SU-DHL-6 (cell line): Measurements from ENCODE around the gene IL12RB2.
"Not testable (repeated sequence)": the region's sequence is repeated elsewhere in the genome, so short reads cannot be mapped to it uniquely, and the experiment has no call there.

ENCODE experiments used
- H2AFZ ChIP-seq: fragments of 200-600 bp; sonication (generic); 2 replicates; pipeline ENCODE4 v1.6.1; 2014; ENCODE audit warnings: low read depth, mild to moderate bottlenecking, moderate library complexity, mixed read lengths, antibody characterized with exemption, low read length; ENCODE audit not compliant: severe bottlenecking
- H3F3A ChIP-seq: fragments of 200-600 bp; shearing (Covaris generic); 2 replicates; pipeline ENCODE4 v1.6.0; 2016; ENCODE audit warnings: antibody characterized with exemption, mild to moderate bottlenecking; ENCODE audit not compliant: insufficient read depth
- H3K27ac ChIP-seq: fragments of 200-600 bp; sonication (generic); 2 replicates; pipeline ENCODE4 v1.5.1; 2016; ENCODE audit warnings: low read depth, mild to moderate bottlenecking, low read length, moderate library complexity, mixed read lengths
- H3K27me3 ChIP-seq: fragments of 200-600 bp; sonication (generic), shearing (Covaris generic); 2 replicates; pipeline ENCODE4 v1.6.0; 2014; ENCODE audit warnings: mild to moderate bottlenecking, low read length
- H3K36me3 ChIP-seq: fragments of 200-600 bp; sonication (generic); 2 replicates; pipeline ENCODE4 v1.6.1; 2014; ENCODE audit warnings: mild to moderate bottlenecking, low read length, mixed read lengths
- H3K4me2 ChIP-seq: fragments of 300-600, 200-600 bp; shearing (Covaris generic), sonication (generic); 2 replicates; pipeline ENCODE4 v1.6.0; 2014; ENCODE audit warnings: low read length, low read depth, mild to moderate bottlenecking; ENCODE audit not compliant: poor library complexity, severe bottlenecking
- H3K4me3 ChIP-seq: fragments of 200-600 bp; sonication (generic); 2 replicates; pipeline ENCODE4 v1.5.1; 2014; ENCODE audit warnings: antibody characterized with exemption, low read length, mild to moderate bottlenecking, mixed read lengths; ENCODE audit not compliant: insufficient read depth, poor library complexity, severe bottlenecking
- H3K79me2 ChIP-seq: fragments of 200-600 bp; sonication (generic); 2 replicates; pipeline ENCODE4 v1.6.1; 2014; ENCODE audit warnings: mild to moderate bottlenecking, low read length, moderate library complexity; ENCODE audit not compliant: insufficient read depth
- H3K9ac ChIP-seq: fragments of 200-600 bp; sonication (generic); 2 replicates; pipeline ENCODE4 v1.7.0; 2014; ENCODE audit warnings: mild to moderate bottlenecking, low read length
- H3K9me2 ChIP-seq: fragments of 200-600 bp; sonication (generic); replicated peaks from 2 replicates; pipeline ENCODE4 v1.6.1; 2014; ENCODE audit warnings: low read length; ENCODE audit not compliant: insufficient read depth
- H3K9me3 ChIP-seq: fragments of 200-600 bp; sonication (generic); 2 replicates; pipeline ENCODE4 v1.6.1; 2014; ENCODE audit warnings: low read length, mixed read lengths; ENCODE audit not compliant: insufficient read depth
- H4K20me1 ChIP-seq: fragments of 200-600 bp; sonication (generic); 2 replicates; pipeline ENCODE4 v1.6.1; 2014; ENCODE audit warnings: low read depth, mild to moderate bottlenecking, antibody characterized with exemption, low read length, moderate library complexity, mixed read lengths
- CTCF ChIP-seq: fragments of 200-600 bp; sonication (generic); IDR thresholded peaks from one replicate; pipeline ENCODE4 v1.5.1; 2017; ENCODE audit warnings: antibody characterized with exemption, mild to moderate bottlenecking, low read length, moderate library complexity; ENCODE audit not compliant: insufficient read depth, poor library complexity, severe bottlenecking
- EZH2phosphoT487 ChIP-seq: fragments of 200-600 bp; sonication (generic), shearing (Covaris generic); conservative IDR thresholded peaks from 2 replicates; pipeline ENCODE4 v1.6.1; 2018; ENCODE audit warnings: mild to moderate bottlenecking, antibody characterized with exemption, low read length, moderate library complexity, mixed read lengths

IL12RB2 gene

GRCh38 chr1:67408148-67408547, 100.5 kb downstream of the IL12RB2 start:
- Histone ChIP-seq H3K9me3 (no peaks in the 10 kb centered on the region), H3K9me2 (no peaks in the 10 kb centered on the region), H4K20me1 (peaks cover 34% of the 10 kb centered on the region; the same call in 1 of the 2 replicates), H3K79me2 (0 out of 2 replicates have a peak, but pooled peaks cover 5% of the 10 kb centered on the region), H2AFZ (no peak overlapping the region), H3K4me3 (no peak overlapping the region), H3K4me2 (no peak overlapping the region), H3K9ac (no peak overlapping the region), H3F3A (peaks cover 61% of the 10 kb centered on the region), H3K36me3 (peaks cover 32% of the 10 kb centered on the region), H3K27me3 (no peaks in the 10 kb centered on the region), H3K27ac (no peak overlapping the region)
- TF ChIP-seq EZH2phosphoT487 (no peak), CTCF (no peak)

GRCh38 chr1:67413101-67413500, 105.4 kb downstream of the IL12RB2 start:
- not testable (repeated sequence) for H3K27me3 ChIP-seq, H3K4me2 ChIP-seq, H3K4me3 ChIP-seq, H3K27ac ChIP-seq, H3K9me2 ChIP-seq, H3K9me3 ChIP-seq, H3K9ac ChIP-seq, H2AFZ ChIP-seq
- Histone ChIP-seq H3K36me3 (peaks cover 63% of the 10 kb centered on the region), H3K79me2 (peaks cover 46% of the 10 kb centered on the region), H4K20me1 (peaks cover 62% of the 10 kb centered on the region), H3F3A (peaks cover 33% of the 10 kb centered on the region)

DNA sequence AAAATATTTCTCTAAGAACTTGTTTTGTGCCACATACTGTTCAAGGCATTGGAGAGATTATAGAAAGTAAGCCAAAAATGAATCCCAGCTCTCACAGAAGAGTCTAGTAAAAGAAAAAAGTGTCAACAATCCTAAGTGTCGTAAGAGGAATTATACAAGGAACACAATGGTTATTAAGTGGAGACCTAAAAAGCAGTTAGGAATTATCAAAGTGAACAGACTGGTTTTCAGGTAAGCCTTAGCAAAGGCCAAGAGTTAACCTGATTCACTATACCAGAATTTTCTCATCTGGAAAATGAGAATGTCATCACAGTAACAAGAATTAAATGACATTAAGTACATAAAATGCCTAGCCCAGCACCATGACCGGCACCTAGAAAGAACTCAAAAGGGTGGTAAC, 106.9 kb downstream of the IL12RB2 start:
- no peaks in the 10 kb centered on the region for H3K9me3 ChIP-seq
- H3K4me2 ChIP-seq = no peak overlapping the region
- no peak overlapping the region for H2AFZ ChIP-seq
- no peak overlapping the region for H3K27ac ChIP-seq
- H4K20me1 ChIP-seq = peaks cover 76% of the 10 kb centered on the region
- H3F3A ChIP-seq = peaks cover 25% of the 10 kb centered on the region
- peaks cover 61% of the 10 kb centered on the region for H3K79me2 ChIP-seq
- H3K9me2 ChIP-seq = no peaks in the 10 kb centered on the region
- H3K36me3 ChIP-seq = peaks cover 78% of the 10 kb centered on the region
- no peak for TF ChIP-seq CTCF
- no peak for TF ChIP-seq EZH2phosphoT487
- H3K27me3 ChIP-seq = no peaks in the 10 kb centered on the region
- no peak overlapping the region for H3K9ac ChIP-seq
- H3K4me3 ChIP-seq = no peak overlapping the region

GRCh38 chr1:67415041-67415440, 107.4 kb downstream of the IL12RB2 start:
- Histone ChIP-seq H2AFZ (no peak overlapping the region), H3K27ac (no peak overlapping the region), H3K36me3 (peaks cover 78% of the 10 kb centered on the region), H3K9ac (no peak overlapping the region), H3K9me2 (no peaks in the 10 kb centered on the region), H3K27me3 (no peaks in the 10 kb centered on the region), H3K79me2 (peaks cover 61% of the 10 kb centered on the region), H3K9me3 (no peaks in the 10 kb centered on the region), H4K20me1 (peaks cover 76% of the 10 kb centered on the region), H3F3A (peaks cover 20% of the 10 kb centered on the region), H3K4me2 (no peak overlapping the region), H3K4me3 (no peak overlapping the region)
- no peak for TF ChIP-seq CTCF
- TF ChIP-seq EZH2phosphoT487 = no peak

DNA sequence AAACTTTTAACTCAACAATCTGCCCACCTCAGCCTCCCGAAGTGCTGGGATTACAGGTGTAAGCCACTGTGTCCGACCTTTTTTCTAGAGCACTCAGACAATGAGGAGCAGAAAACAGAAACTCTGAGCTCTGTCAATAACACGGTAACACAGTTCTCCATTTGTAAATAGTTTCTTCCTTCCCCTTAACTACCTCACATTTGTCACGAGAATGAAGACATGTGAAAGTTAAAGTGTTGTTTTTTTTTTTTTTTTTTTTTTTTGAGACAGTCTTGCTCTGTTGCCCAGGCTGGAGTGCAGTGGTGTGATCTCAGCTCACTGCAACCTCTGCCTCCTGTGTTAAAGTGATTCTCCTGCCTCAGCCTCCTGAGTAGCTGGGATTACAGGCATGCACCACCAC, 110.1 kb downstream of the IL12RB2 start:
- H3K9me2 ChIP-seq, H2AFZ ChIP-seq, H3K27me3 ChIP-seq, H3K4me3 ChIP-seq, H3K9ac ChIP-seq, H3K9me3 ChIP-seq, H3K4me2 ChIP-seq, H3K27ac ChIP-seq: not testable (repeated sequence)
- Histone ChIP-seq H4K20me1 (peaks cover 76% of the 10 kb centered on the region), H3K36me3 (peaks cover 81% of the 10 kb centered on the region), H3K79me2 (peaks cover 87% of the 10 kb centered on the region), H3F3A (peaks cover 19% of the 10 kb centered on the region; the same call in 1 of the 2 replicates)
